ENCODE measurements around the gene SH3BP1.

Gene SH3BP1

DNA sequence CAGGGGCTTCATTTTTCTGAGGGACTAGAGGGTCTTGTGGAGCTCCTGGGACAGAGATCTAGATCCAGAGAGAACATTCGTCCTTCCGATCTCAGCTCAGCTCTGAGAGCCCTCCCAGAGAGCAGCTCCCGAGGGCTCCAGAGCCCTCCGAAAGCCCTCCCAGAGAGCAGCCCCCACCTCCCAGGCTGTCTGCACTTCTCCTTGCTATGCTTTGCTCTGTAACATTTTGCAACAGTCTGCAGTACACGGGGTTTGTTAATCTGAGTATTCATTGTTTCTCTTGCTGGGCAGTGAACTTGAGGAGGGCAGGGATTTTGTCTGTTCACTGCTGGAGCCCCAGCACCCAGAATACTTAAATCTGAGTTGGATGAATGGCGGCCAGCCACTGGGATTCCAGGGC is 28.3 kb upstream of the SH3BP1 start:
- Histone ChIP-seq H3K4me3 (no peak overlapping the region), H3K27ac (peak overlapping the region in 18 of 21 experiments; percentile 13 to 98 (median 92))

DNA sequence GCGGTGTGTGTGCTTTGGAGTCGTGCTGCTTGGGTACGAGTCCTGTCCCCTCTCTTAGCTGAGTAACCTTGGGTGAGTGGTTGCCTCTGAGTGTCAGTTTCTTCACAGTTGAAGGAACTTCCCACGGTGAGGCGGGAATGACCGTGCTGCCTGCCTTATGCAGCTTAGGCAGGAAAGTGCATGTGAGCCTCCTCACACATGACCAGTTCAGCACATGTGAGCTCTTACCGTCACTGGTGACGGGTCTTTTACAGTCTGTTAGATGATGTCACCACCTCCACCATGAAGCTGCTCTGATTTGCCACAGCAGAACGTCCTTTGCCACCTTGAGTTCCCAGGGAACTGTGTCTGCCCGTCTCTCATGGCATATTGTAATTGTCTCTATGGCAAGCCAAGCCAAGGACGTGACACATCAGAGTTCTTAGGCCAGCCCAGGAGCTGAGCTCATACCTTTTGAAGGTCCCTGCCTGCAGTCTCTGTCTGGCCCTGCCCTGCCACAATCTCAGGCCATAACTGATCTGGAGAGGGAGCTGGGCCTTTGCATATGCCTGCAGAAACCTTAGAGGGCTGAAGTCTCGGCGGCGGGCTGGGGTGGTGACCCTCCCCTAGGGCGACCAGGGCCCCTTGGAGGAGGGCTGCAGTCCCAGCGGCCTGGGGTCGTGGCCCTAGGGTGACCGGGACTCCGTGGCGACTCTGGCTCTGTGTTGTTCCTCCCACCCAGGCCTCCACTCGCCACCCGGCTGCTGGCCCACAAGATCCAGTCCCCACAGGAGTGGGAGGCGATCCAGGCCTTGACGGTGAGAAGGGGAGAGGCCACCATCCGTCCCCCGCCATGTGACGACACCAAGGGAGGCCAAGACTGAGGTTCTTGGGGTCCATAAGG is 23.0 kb upstream of the SH3BP1 start:
- Histone ChIP-seq H3K4me3 (no peak overlapping the region), H3K27ac (no peak overlapping the region)

DNA sequence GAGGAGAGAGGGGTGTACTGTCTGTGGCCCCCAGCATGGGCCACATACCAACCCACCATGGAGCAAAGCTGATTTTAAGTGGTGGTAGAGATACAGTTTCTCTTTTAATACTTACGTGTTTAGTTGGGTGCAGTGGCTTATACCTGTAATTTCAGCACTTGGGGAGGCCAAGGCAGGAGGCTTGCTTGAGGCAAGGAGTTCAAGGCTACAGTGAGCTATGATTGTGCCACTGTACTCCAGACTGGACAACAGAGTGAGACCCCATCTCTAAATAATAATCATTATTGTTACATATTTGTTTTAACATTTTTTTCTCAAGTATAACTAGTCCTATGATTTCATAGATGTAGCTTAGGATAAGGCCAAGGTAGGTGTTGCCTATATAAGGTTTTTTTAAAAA is 22.0 kb upstream of the SH3BP1 start:
- H3K27ac ChIP-seq = peak overlapping the region in 1 of 21 experiments; percentile 75

DNA sequence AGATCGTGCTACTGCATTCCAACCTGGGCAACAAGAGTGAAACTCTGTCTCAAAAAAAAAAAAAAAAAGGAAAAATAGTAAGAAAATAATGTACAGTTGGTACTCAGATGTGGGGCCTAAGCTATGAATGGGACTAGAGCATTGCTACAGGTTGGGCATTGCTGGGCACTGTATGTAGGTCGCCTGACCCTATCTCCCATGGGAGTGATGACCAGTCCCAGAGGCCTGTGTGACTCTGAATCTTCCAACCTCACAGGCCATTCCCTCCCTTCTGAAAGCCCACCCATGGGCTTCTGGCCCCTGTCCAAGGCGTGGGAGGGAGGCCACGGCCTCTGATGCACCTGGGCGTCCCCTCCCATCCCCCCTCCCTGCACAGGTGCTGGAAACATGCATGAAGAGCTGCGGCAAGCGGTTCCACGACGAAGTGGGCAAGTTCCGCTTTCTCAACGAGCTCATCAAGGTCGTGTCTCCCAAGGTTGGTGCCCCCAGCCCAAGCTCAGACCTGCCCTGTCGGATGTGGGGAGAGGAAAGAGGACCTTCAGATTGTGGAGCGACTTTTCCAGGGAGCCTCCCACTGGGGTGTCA is 21.3 kb upstream of the SH3BP1 start:
- Histone ChIP-seq H3K27ac (peak overlapping the region in 1 of 21 experiments; percentile 75), H3K4me3 (no peak overlapping the region)

More for the DNA sequence above, 22.0 kb upstream of the SH3BP1 start:
- no peak overlapping the region for H3K4me3 ChIP-seq

DNA sequence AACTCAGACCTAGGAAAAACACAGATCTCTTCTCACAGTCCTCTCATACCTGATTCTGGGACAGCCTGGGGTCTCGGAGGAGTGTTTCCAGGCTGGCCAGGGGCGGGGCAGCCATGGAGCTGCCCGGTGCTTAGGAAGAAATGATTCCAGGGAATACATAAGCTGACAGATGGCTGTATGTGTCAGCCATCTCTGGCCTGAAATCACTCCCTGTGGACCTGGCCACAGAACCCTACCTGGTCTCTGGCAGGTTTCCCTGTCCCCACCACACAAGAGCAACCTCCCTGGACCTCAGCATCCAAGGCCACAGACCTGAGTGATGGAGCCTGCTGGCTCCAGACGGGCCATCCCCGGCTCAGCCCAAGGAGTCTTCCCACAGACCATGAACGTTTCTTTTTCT is 20.8 kb upstream of the SH3BP1 start:
- H3K4me3 ChIP-seq = no peak overlapping the region
- H3K27ac ChIP-seq = peak overlapping the region in 1 of 21 experiments; percentile 75

DNA sequence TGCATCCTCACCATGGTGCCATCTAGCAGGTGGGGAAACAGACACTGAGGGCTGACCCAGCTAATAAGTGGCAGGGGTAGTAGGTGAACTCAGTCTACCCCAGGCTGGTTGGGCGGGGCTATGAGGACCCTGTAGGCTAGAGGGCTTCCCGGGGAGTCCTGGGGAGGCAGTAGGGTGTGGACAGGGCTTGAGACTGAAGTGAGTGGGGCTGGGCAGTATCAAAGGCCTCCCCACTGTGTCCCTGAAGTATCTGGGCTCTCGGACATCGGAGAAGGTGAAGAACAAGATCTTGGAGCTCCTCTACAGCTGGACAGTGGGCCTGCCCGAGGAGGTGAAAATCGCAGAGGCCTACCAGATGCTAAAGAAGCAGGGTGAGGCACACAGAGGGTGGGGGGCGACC is 19.5 kb upstream of the SH3BP1 start:
- H3K4me3 ChIP-seq = no peak overlapping the region
- no peak overlapping the region for H3K27ac ChIP-seq

- H3K4me3 ChIP-seq = no peak overlapping the region
- H3K27ac ChIP-seq = no peak overlapping the region
Measured at GRCh38 chr22:37621352-37621860, 18.1 kb upstream of the SH3BP1 start.

- Histone ChIP-seq H3K4me3 (no peak overlapping the region), H3K27ac (peak overlapping the region in 13 of 21 experiments; percentile 1 to 79 (median 47))
Measured at GRCh38 chr22:37623075-37624016, 16.1 kb upstream of the SH3BP1 start.

DNA sequence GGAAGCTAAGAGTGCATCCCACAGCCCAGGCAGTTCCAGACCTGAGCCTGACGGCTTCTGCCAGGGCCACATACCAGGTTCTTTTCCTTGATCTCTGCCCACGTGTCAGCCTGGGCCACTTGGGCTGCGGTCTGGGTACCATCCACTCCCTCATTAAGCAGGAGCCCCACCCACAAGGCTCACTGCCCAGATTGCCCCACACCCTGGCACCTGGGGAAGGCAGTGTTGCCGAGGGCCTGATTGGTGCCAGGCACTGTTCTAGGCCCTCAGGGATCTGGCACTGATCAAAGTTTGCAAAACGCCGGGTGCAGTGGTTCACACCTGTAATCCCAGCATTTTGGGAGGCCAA is 15.5 kb upstream of the SH3BP1 start:
- no peak overlapping the region for H3K4me3 ChIP-seq
- H3K27ac ChIP-seq = peak overlapping the region in 13 of 21 experiments; percentile 1 to 79 (median 47)

GRCh38 chr22:37624876-37625275 is 14.6 kb upstream of the SH3BP1 start:
- Histone ChIP-seq H3K4me3 (no peak overlapping the region), H3K27ac (peak overlapping the region in 8 of 21 experiments; percentile 9 to 93 (median 66))

DNA sequence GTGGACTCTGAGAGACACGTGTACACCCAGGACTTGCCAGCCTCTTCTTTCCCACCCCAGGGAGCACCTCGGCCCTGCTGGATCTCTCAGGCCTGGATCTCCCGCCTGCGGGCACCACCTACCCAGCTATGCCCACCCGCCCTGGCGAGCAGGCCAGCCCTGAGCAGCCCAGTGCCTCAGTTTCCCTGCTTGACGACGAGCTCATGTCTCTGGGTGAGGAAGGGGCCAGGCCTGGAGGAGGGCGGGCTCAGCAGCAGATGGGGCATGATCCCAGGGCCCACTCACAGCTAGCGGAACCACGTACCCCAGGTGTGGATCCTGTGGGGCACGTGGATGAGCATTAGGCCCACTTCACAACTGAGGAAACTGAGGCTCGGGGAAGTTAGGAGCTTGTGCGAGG is 13.7 kb upstream of the SH3BP1 start:
- Histone ChIP-seq H3K4me3 (no peak overlapping the region), H3K27ac (peak overlapping the region in 18 of 21 experiments; percentile 0 to 93 (median 70))

DNA sequence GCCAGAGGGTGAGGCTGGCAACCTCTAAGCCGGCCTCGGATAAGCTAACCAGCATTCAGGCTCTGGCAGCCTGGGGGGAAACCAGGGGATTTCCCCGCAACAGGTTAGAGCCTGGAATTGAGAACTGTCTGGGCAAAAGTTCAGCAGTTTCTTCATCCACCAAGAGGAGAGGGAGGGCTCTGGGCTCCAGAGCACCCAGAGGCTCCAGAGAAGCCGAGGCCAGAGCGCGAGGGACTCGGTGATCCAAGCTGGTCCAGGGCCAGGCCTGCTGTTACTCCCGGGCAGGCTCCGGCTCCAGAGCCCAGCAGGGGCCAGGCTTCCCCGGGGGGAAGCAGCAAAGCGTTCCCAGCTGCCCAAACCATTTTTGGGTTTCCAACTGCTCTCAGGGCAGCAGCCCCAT is 13.3 kb upstream of the SH3BP1 start:
- Histone ChIP-seq H3K4me3 (no peak overlapping the region), H3K27ac (peak overlapping the region in 20 of 21 experiments; percentile 0 to 93 (median 62))

DNA sequence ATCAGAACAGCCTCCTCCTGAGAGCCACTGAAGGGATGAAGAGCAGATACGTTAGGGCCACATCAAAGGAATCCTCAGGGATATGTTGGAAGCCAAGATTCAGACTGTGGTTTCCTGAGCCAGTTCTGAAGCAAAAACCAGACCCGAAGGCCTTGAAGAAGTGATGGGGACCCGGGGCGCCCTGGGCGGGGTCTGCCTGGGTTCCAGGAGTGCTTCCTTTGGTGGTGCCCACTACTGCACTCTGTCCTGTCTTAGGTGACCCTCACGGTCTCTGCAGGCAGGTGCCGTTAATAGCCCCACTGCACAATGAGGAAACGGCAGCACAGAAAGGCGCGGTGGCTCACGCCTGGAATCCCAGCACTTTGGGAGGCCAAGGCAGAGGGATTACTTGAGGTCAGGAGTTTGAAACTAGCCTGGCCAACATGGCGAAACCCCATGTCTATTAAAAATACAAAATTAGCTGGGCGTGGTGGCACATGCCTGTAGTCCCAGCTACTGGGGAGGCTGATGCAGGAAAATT is 12.9 kb upstream of the SH3BP1 start:
- H3K4me3 ChIP-seq = no peak overlapping the region
- H3K27ac ChIP-seq = peak overlapping the region in 19 of 21 experiments; percentile 0 to 93 (median 65)

GRCh38 chr22:37627121-37627520 is 12.3 kb upstream of the SH3BP1 start:
- H3K27ac ChIP-seq = peak overlapping the region in 18 of 21 experiments; percentile 3 to 93 (median 72)
- no peak overlapping the region for H3K4me3 ChIP-seq

GRCh38 chr22:37627545-37627944 is 11.9 kb upstream of the SH3BP1 start:
- peak overlapping the region in 19 of 21 experiments; percentile 3 to 93 (median 68) for H3K27ac ChIP-seq
- H3K4me3 ChIP-seq = no peak overlapping the region

- Histone ChIP-seq H3K27ac (peak overlapping the region in 6 of 21 experiments; percentile 3 to 93 (median 78)), H3K4me3 (no peak overlapping the region)
Measured at GRCh38 chr22:37628830-37629229, 10.6 kb upstream of the SH3BP1 start.

DNA sequence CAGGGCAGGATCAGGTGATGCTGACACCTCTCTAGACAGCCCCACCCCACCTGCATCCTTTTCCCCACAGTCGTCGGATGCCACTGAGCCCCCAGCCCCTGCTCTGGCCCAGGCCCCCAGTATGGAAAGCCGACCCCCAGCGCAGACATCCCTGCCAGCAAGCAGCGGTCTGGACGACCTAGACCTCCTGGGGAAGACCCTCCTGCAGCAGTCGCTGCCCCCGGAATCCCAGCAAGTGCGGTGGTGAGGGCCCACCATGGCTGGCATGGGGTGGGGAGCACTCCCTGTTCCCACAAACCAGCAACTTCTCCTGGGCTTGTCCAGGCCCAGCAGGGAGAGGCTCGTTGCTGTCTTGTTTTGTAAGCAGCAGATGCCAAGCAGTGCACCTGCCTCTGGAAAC is 9.5 kb upstream of the SH3BP1 start:
- Histone ChIP-seq H3K4me3 (no peak overlapping the region), H3K27ac (peak overlapping the region in 2 of 21 experiments; percentile 27 to 100)

GRCh38 chr22:37630839-37631435 is 8.5 kb upstream of the SH3BP1 start:
- no peak overlapping the region for H3K4me3 ChIP-seq
- peak overlapping the region in 11 of 21 experiments; percentile 8 to 100 (median 78) for H3K27ac ChIP-seq
